MM.1S (cell line): ENCODE results near the gene EOMES.

Experiments
- CTCF ChIP-seq: fragments of 300-600 bp; sonication (generic); IDR thresholded peaks from 2 replicates; pipeline ENCODE4 v1.5.1; 2016; ENCODE audit warnings: antibody characterized with exemption, low read length, mixed read lengths
- EZH2 ChIP-seq: fragments of 300-600 bp; sonication (generic); optimal IDR thresholded peaks from 2 replicates; pipeline ENCODE3; 2017; ENCODE audit warnings: low read depth, mild to moderate bottlenecking, antibody characterized with exemption, low read length, mixed read lengths

DNA sequence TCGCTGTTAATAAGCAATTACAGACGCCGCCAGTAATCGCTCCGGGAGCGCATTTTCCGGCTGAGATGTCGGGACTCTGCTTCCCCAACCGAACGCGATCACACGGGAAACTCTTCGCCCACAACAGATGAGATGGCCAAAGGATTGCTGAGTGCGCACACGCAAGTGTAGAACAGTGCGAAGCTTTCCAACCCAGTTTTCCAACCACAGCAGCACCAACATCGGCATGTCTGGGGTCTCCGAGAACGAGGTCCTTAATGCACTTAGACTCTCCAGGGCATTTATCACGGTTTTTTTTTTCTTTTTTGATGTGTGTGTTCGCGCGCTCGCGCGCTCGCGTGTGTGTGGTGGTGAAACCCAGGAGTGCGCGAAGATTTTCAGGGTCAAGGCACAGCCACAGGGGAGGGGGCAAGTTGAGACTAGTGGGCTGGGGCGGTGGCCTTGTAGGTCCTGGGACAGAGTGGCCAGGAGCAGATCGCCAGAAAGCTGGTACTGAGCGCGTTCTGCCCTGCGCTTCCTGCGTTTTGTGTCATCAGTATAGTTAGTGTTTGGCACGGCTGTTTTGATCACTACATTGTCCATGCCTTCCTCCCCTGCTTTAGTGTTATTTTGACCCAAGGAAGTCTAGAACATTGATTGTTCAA, 1.8 kb upstream of the EOMES start:
- no peak for TF ChIP-seq CTCF
- no peak for TF ChIP-seq EZH2
